OCI-LY1 (cell line): ENCODE results near the gene NTSR1.

Source experiments
- H2AFZ ChIP-seq: fragments of 200-600 bp; sonication (generic), shearing (Covaris generic); 2 replicates; pipeline ENCODE4 v1.6.0; 2014; ENCODE audit warnings: antibody characterized with exemption, mild to moderate bottlenecking, low read length
- H3F3A ChIP-seq: fragments of 200-600 bp; sonication (generic), shearing (Covaris generic); 2 replicates; pipeline ENCODE4 v1.6.0; 2014; ENCODE audit warnings: mild to moderate bottlenecking, antibody characterized with exemption, low read length, moderate library complexity; ENCODE audit not compliant: insufficient read depth
- H3K27ac ChIP-seq: fragments of 200-600 bp; sonication (generic); 2 replicates; pipeline ENCODE4 v1.5.1; 2014; ENCODE audit warnings: low read length, mixed run types, mild to moderate bottlenecking, low read depth; ENCODE audit not compliant: poor library complexity, severe bottlenecking
- H3K27me3 ChIP-seq: fragments of 200-600 bp; sonication (generic); 2 replicates; pipeline ENCODE4 v1.6.0; 2014; ENCODE audit warnings: antibody characterized with exemption, mild to moderate bottlenecking, low read length, moderate library complexity; ENCODE audit not compliant: insufficient read depth
- H3K36me3 ChIP-seq: fragments of 200-600 bp; sonication (generic); 2 replicates; pipeline ENCODE4 v1.6.1; 2014; ENCODE audit warnings: mild to moderate bottlenecking, antibody characterized with exemption, low read length, moderate library complexity, mixed read lengths; ENCODE audit not compliant: insufficient read depth
- H3K4me1 ChIP-seq: fragments of 200-600 bp; sonication (generic); 2 replicates; pipeline ENCODE4 v1.5.1; 2014; ENCODE audit warnings: mild to moderate bottlenecking, low read length, moderate library complexity; ENCODE audit not compliant: insufficient read depth, severe bottlenecking
- H3K4me2 ChIP-seq: fragments of 200-600 bp; sonication (generic), shearing (Covaris generic); 2 replicates; pipeline ENCODE4 v1.6.1; 2014; ENCODE audit warnings: low read length
- H3K4me3 ChIP-seq: fragments of 200-600 bp; sonication (generic); 2 replicates; pipeline ENCODE4 v1.5.1; 2014; ENCODE audit warnings: low read length, low read depth, mild to moderate bottlenecking, mixed read lengths; ENCODE audit not compliant: poor library complexity, severe bottlenecking
- H3K79me2 ChIP-seq: fragments of 200-600 bp; shearing (Covaris generic); 2 replicates; pipeline ENCODE4 v1.6.1; 2016; ENCODE audit warnings: mixed run types, low read length, mixed read lengths; ENCODE audit not compliant: insufficient read depth
- H3K9ac ChIP-seq: fragments of 200-600 bp; sonication (generic), shearing (Covaris generic); 2 replicates; pipeline ENCODE4 v1.6.1; 2014; ENCODE audit warnings: mild to moderate bottlenecking, low read length, mixed read lengths
- H3K9me2 ChIP-seq: fragments of 200-600 bp; sonication (generic), shearing (Covaris generic); 2 replicates; pipeline ENCODE4 v1.6.1; 2014; ENCODE audit warnings: low read depth, mild to moderate bottlenecking, low read length, mixed read lengths
- H3K9me3 ChIP-seq: fragments of 200-600 bp; shearing (Covaris generic); 2 replicates; pipeline ENCODE4 v1.6.1; 2014; ENCODE audit warnings: low read length, mixed read lengths
- H4K20me1 ChIP-seq: fragments of 200-600 bp; sonication (generic), shearing (Covaris generic); 2 replicates; pipeline ENCODE4 v1.6.0; 2016; ENCODE audit warnings: mild to moderate bottlenecking, low read length; ENCODE audit not compliant: insufficient read depth
- CTCF ChIP-seq: fragments of 200-600 bp; sonication (generic), shearing (Covaris generic); IDR thresholded peaks from 2 replicates; pipeline ENCODE4 v1.5.1; 2017; ENCODE audit warnings: mild to moderate bottlenecking, antibody characterized with exemption, low read length, moderate library complexity, mixed read lengths
- EZH2 ChIP-seq: fragments of 200-600 bp; sonication (generic), shearing (Covaris generic); IDR thresholded peaks from 2 replicates; pipeline ENCODE4 v1.8.0; 2017; ENCODE audit warnings: borderline replicate concordance, mixed run types, mild to moderate bottlenecking, antibody characterized with exemption, low read length, moderate library complexity, mixed read lengths

The NTSR1 gene

GRCh38 chr20:62811720-62812119, 103.1 kb downstream of the NTSR1 start:
- peaks cover 12% of the 10 kb centered on the region for H3K4me1 ChIP-seq
- H4K20me1 ChIP-seq, result no peaks in the 10 kb centered on the region
- TF ChIP-seq CTCF, result no peak
- no peak for TF ChIP-seq EZH2
- no peak overlapping the region for H3K4me2 ChIP-seq
- H3K9me3 ChIP-seq, result no peaks in the 10 kb centered on the region
- no peaks in the 10 kb centered on the region for H3K79me2 ChIP-seq
- H3K9me2 ChIP-seq, result no peaks in the 10 kb centered on the region
- no peaks in the 10 kb centered on the region; the same call in 1 of the 2 replicates for H3K27me3 ChIP-seq
- H3K36me3 ChIP-seq, result peaks cover 68% of the 10 kb centered on the region
- H2AFZ ChIP-seq, result no peak overlapping the region
- no peaks in the 10 kb centered on the region for H3F3A ChIP-seq
- H3K9ac ChIP-seq, result no peak overlapping the region
- no peak overlapping the region for H3K4me3 ChIP-seq
- H3K27ac ChIP-seq, result no peak overlapping the region
